SK-N-SH (cell line): ENCODE data around the gene FAM72D.
"Not testable (repeated sequence)": the region's sequence is repeated elsewhere in the genome, so short reads cannot be mapped to it uniquely, and the experiment has no call there.

Source experiments
- FOXM1 ChIP-seq: IDR thresholded peaks from 2 replicates; pipeline ENCODE4 v1.4.0; 2012; ENCODE audit warnings: low read depth, mild to moderate bottlenecking
- NFIC ChIP-seq: IDR thresholded peaks from 2 replicates; pipeline ENCODE4 v1.4.0; 2012; ENCODE audit warnings: borderline replicate concordance
- RXRA ChIP-seq: IDR thresholded peaks from 2 replicates; pipeline ENCODE4 v1.4.0; 2012; ENCODE audit warnings: low read depth, mild to moderate bottlenecking, borderline replicate concordance
- TEAD4 ChIP-seq: IDR thresholded peaks from 2 replicates; pipeline ENCODE4 v1.4.0; 2012; ENCODE audit warnings: mild to moderate bottlenecking, borderline replicate concordance; ENCODE audit not compliant: insufficient read depth
- TF ChIP-seq, protein P1 (sequence below): fragments of 200-600 bp; sonication (generic); IDR thresholded peaks from 2 replicates; pipeline ENCODE4 v1.6.1; 2017; ENCODE audit warnings: antibody characterized with exemption, mild to moderate bottlenecking, moderate library complexity

- not testable (repeated sequence) for TF ChIP-seq NFIC, TEAD4, FOXM1, RXRA
- TF ChIP-seq, protein P1, sequence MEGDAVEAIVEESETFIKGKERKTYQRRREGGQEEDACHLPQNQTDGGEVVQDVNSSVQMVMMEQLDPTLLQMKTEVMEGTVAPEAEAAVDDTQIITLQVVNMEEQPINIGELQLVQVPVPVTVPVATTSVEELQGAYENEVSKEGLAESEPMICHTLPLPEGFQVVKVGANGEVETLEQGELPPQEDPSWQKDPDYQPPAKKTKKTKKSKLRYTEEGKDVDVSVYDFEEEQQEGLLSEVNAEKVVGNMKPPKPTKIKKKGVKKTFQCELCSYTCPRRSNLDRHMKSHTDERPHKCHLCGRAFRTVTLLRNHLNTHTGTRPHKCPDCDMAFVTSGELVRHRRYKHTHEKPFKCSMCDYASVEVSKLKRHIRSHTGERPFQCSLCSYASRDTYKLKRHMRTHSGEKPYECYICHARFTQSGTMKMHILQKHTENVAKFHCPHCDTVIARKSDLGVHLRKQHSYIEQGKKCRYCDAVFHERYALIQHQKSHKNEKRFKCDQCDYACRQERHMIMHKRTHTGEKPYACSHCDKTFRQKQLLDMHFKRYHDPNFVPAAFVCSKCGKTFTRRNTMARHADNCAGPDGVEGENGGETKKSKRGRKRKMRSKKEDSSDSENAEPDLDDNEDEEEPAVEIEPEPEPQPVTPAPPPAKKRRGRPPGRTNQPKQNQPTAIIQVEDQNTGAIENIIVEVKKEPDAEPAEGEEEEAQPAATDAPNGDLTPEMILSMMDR = not testable (repeated sequence)
Measured at GRCh38 chr1:145076877-145077276, 18.9 kb upstream of the FAM72D start.
